GM12878 (cell line): ENCODE data around the gene HINT2. TPM values are rescaled to one million over a fixed set of nuclear protein-coding genes. Genes with fewer than 3 reads are reported as not detected.

Experiments
- ATAC-seq: fragments of 200-7000 bp; cut with Tn5 transposase; 3 replicates; pipeline ENCODE4 v1.9.1; 2020; ENCODE audit warnings: mild to moderate bottlenecking, moderate library complexity
- BruUV-seq: library from RNA; stranded (reverse); fragments of 400-500 nt; replicated peaks from 2 replicates; lab custom pipeline; 2021; lab: Mats Ljungman, UMichigan
- CTCF ChIA-PET: fragments of 300-600 bp; sonication (Branson Sonifier 250); formaldehyde crosslinking; extraction: SDS; loops from one replicate; lab custom pipeline; 2021; ENCODE audit warnings: inconsistent platforms; lab: Yijun Ruan, JAX
- POLR2A ChIA-PET: fragments of 350-600 bp; formaldehyde crosslinking; extraction: SDS; loops from one replicate; lab custom pipeline; 2021; ENCODE audit warnings: inconsistent platforms; lab: Charles Lee
- RAD21 ChIA-PET: fragments of 300-600 bp; sonication (Branson Sonifier 250); formaldehyde crosslinking; loops from one replicate; lab custom pipeline; 2023; ENCODE audit warnings: antibody characterized with exemption; ENCODE audit not compliant: unreplicated experiment; lab: Charles Lee
- SMC1A ChIA-PET: fragments of 300-600 bp; sonication (Branson Sonifier 250); formaldehyde crosslinking; loops from one replicate; lab custom pipeline; 2023; ENCODE audit not compliant: unreplicated experiment, uncharacterized antibody; lab: Charles Lee
- DNase-seq: peaks from one replicate; pipeline ENCODE4 v3.0.0-alpha.2; 2011; ENCODE audit warnings: low read depth, low spot score
- FAIRE-seq: peaks from 3 replicates; lab custom pipeline; 2011; peaks lifted over from hg19 to GRCh38; lab: Jason Lieb, UNC
- H2AFZ ChIP-seq: 2 replicates; pipeline ENCODE4 v1.6.0; 2011; ENCODE audit warnings: low read depth, low read length, control low read depth; ENCODE audit not compliant: control insufficient read depth
- H3K27ac ChIP-seq: 2 replicates; pipeline ENCODE4 v1.5.1; 2011; ENCODE audit warnings: control low read depth; ENCODE audit not compliant: control insufficient read depth, insufficient read depth
- H3K27me3 ChIP-seq, 2 experiments: replicated peaks in 1 of 2; 2 replicates each; pipeline versions ENCODE4 v1.6.0 to v1.6.1; 2011; ENCODE audit warnings: low read length in 1 of 2; ENCODE audit not compliant: control insufficient read depth in 2 of 2, insufficient read depth in 2 of 2
- H3K36me3 ChIP-seq, 2 experiments: 2 replicates each; pipeline ENCODE4 v1.5.1; 2011; ENCODE audit warnings: low read length in 1 of 2; ENCODE audit not compliant: control insufficient read depth in 2 of 2, insufficient read depth in 2 of 2
- H3K4me1 ChIP-seq: 2 replicates; pipeline ENCODE4 v1.6.1; 2011; ENCODE audit warnings: mild to moderate bottlenecking, low read length, moderate library complexity, mixed read lengths; ENCODE audit not compliant: control insufficient read depth, insufficient read depth
- H3K4me2 ChIP-seq: 2 replicates; pipeline ENCODE4 v1.6.0; 2011; ENCODE audit warnings: control low read depth; ENCODE audit not compliant: control insufficient read depth, insufficient read depth
- H3K4me3 ChIP-seq: fragments of 200-600 bp; sonication (generic); 2 replicates; pipeline ENCODE4 v1.5.1; 2016
- H3K79me2 ChIP-seq: 2 replicates; pipeline ENCODE4 v1.6.0; 2011; ENCODE audit warnings: low read length; ENCODE audit not compliant: control insufficient read depth, insufficient read depth
- H3K9ac ChIP-seq: 2 replicates; pipeline ENCODE4 v1.8.0; 2011; ENCODE audit warnings: low read length, control low read depth, mixed read lengths; ENCODE audit not compliant: control insufficient read depth, insufficient read depth
- H3K9me3 ChIP-seq: replicated peaks from 3 replicates; pipeline ENCODE4 v1.5.1; 2011; ENCODE audit warnings: mild to moderate bottlenecking, low read length; ENCODE audit not compliant: control insufficient read depth, insufficient read depth
- H4K20me1 ChIP-seq: 2 replicates; pipeline ENCODE4 v1.6.0; 2011; ENCODE audit not compliant: control insufficient read depth, insufficient read depth
- E2F8 ChIP-seq: fragments of 450-650 bp; IDR thresholded peaks from 2 replicates; pipeline ENCODE4 v1.6.1; 2018; ENCODE audit warnings: mild to moderate bottlenecking, low read depth, moderate library complexity; ENCODE audit not compliant: partially characterized antibody
- IKZF1 ChIP-seq: fragments of 450-650 bp; conservative IDR thresholded peaks from 2 replicates; pipeline ENCODE4 v1.6.1; 2017; ENCODE audit warnings: antibody characterized with exemption, mild to moderate bottlenecking
- NFYB ChIP-seq: IDR thresholded peaks from 2 replicates; pipeline ENCODE4 v1.6.1; 2011; ENCODE audit warnings: low read depth, mild to moderate bottlenecking, low read length, improper control_type of control experiment, moderate library complexity; ENCODE audit not compliant: insufficient read depth
- NRF1 ChIP-seq: conservative IDR thresholded peaks from 2 replicates; pipeline ENCODE4 v1.6.1; 2011; ENCODE audit warnings: mild to moderate bottlenecking, low read depth, low read length, improper control_type of control experiment
- RCOR1 ChIP-seq: conservative IDR thresholded peaks from 2 replicates; pipeline ENCODE4 v1.6.1; 2012; ENCODE audit warnings: low read depth, low read length, improper control_type of control experiment
- WGBS: methylation state at CpG from one replicate; pipeline ENCODE4 v1.1.6; 2016; ENCODE audit warnings: low lambda C conversion rate; ENCODE audit not compliant: insufficient replicate concordance, insufficient coverage; ENCODE audit errors: missing lambda C conversion rate; 5-methylcytosine and 5-hydroxymethylcytosine counted together
- in situ Hi-C: fragments of 300-500 bp; cut with MboI; formaldehyde crosslinking; loops from 9 replicates; pipeline ENCODE4 v1.14.3; 2018; ENCODE audit warnings: mixed read lengths
- intact Hi-C: fragments of 100-400 bp; cut with micrococcal nuclease; formaldehyde crosslinking; loops from one replicate; pipeline ENCODE4 v1.14.2; 2022; ENCODE audit not compliant: unreplicated experiment
- polyA plus RNA-seq, 11 experiments: library from polyadenylated mRNA; depleted of rRNA in 4 of 11; unstranded in 6 of 11; stranded (reverse) in 5 of 11; fragments of >200 nt; fragmentation: Nextera tagmentation in 4 of 11; fragmentation: Illumina TruSeq in 1 of 11; extraction: Ambion mirVana in 4 of 11; extraction: Trizol in 1 of 11; gene quantifications; 1 replicate in 1 of 11; 2 replicates in 10 of 11; pipeline versions ENCODE4 v1.2.1 to v1.2.3, GENCODE V29; 2011 to 2016; ENCODE audit warnings: inconsistent platforms in 2 of 11, missing spikeins in 2 of 11, low read depth in 1 of 11
- small RNA-seq: library from RNA; depleted of rRNA; stranded (forward); fragments of <200 nt; gene quantifications from one replicate; pipeline ENCODE3, GENCODE V24; 2014
- total RNA-seq, 4 experiments: library from RNA; depleted of rRNA in 3 of 4; stranded (reverse); fragments of >200 nt in 3 of 4; fragmentation: Illumina TruSeq in 1 of 4; extraction: Trizol in 1 of 4; gene quantifications; 2 replicates each; pipeline versions ENCODE4 v1.2.1 to v1.2.3, GENCODE V29; 2013 to 2021

HINT2 gene
- total and polyA plus RNA-seq, 10 of the 15 experiments (the other 5 are each of a cell fraction or from before 2014, with no cell fraction given) = 12.1 to 144 (median 51.7) TPM

DNA sequence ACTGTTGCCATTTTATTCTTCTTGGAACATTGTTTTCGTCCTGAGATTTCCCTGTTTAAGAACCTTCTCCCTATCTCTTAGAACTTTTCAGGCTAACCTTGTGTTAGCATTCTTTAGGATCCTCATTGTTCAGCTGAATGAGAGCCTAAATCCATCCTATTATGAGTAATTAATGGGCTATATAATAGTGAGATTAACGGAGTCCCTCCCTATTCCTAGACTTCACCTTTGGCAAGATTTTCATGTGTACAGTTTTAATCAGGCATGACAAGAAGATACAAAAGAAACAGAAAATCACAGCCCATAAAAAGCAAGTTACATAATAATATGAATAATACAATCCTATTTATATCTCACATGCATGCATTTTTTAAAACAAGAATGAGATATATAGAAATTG, 51.7 kb downstream of the HINT2 start:
- H3K4me3 ChIP-seq = no peak overlapping the region

More for the DNA sequence above, 51.7 kb downstream of the HINT2 start:
- TF ChIP-seq NRF1 (no peak), IKZF1 (no peak), NFYB (no peak), RCOR1 (no peak), E2F8 (no peak)
- in situ Hi-C loops (no loop called here), intact Hi-C loops (no loop called here)
- H3K9ac ChIP-seq = no peak overlapping the region
- no peaks in the 10 kb centered on the region for H3K36me3 ChIP-seq
- no peak overlapping the region for H3K4me2 ChIP-seq
- ChIA-PET RAD21 (interaction anchor here (1.3 kb wide), 1 partner anchor 63 kb away, joined by 3 read pairs; no protein-coding TSS in a partner anchor), SMC1A (interaction anchor here (1.1 to 2.0 kb wide), 5 partner anchors 8 to 19 kb away, joined by 3 to 7 read pairs (median 4); no protein-coding TSS in a partner anchor), CTCF (interaction anchor here (0.7 to 1.4 kb wide), 6 partner anchors 11 to 1736 kb away, joined by 3 to 5 read pairs (median 4); no protein-coding TSS in a partner anchor), POLR2A (interaction anchor here (0.6 to 0.9 kb wide), 4 partner anchors 14 to 294 kb away, joined by 3 to 4 read pairs (median 4); no protein-coding TSS in a partner anchor)
- ATAC-seq (no peak), DNase-seq (no peak), FAIRE-seq (no peak)
- no peak overlapping the region for H3K27ac ChIP-seq
- no peak overlapping the region for H2AFZ ChIP-seq
- no peaks in the 10 kb centered on the region for H3K27me3 ChIP-seq
- BruUV-seq = no TSS peak
- H3K9me3 ChIP-seq = no peaks in the 10 kb centered on the region
- H3K79me2 ChIP-seq = peaks cover 25% of the 10 kb centered on the region
- H4K20me1 ChIP-seq = no peaks in the 10 kb centered on the region
- 96% methylated on average over 2 of the region's 2 CpGs for WGBS
- H3K4me1 ChIP-seq = peaks cover 18% of the 10 kb centered on the region

Small RNA genes lying within 50 kb of the gene (small RNA-seq; reads per million reads assigned to genes)
- gene HINT2 = 0.12 reads per million

Other genes with a start within 250 kb of the HINT2 start
Only the 7 nearest of the 22 such genes appear.
- gene RGP1, start 65.8 kb downstream of the HINT2 start, total RNA-seq (2014; rRNA removed) = 7.6 and 8.3 TPM in 2 replicates
- 7.1 and 7.3 TPM in 2 replicates for gene RGP1, start 65.8 kb downstream of the HINT2 start, total RNA-seq (2014; rRNA removed; fragmentation: Illumina TruSeq; extraction: Trizol)
- 13.7 and 14.9 TPM in 2 replicates for gene RGP1, start 65.8 kb downstream of the HINT2 start, total RNA-seq (2021)
- 11.5 and 13.7 TPM in 2 replicates for gene RGP1, start 65.8 kb downstream of the HINT2 start, polyA plus RNA-seq (2011; rRNA removed)
- gene RGP1, start 65.8 kb downstream of the HINT2 start, polyA plus RNA-seq (2014; fragmentation: Illumina TruSeq; extraction: Trizol) = 8.0 and 8.8 TPM in 2 replicates
- gene RGP1, start 65.8 kb downstream of the HINT2 start, polyA plus RNA-seq (2014; fragmentation: Nextera tagmentation; extraction: Ambion mirVana) = under 1 TPM; 0.44 to 0.89 TPM
- gene RGP1, start 65.8 kb downstream of the HINT2 start, polyA plus RNA-seq (2014; rRNA removed) = 8.2 and 8.4 TPM in 2 replicates
- 1 to 10 TPM; 3.4 to 3.6 TPM for gene RGP1, start 65.8 kb downstream of the HINT2 start, polyA plus RNA-seq (2016; fragmentation: Nextera tagmentation; extraction: Ambion mirVana)
- gene MSMP, start 60.8 kb downstream of the HINT2 start, total RNA-seq (2014; rRNA removed) = not detected in 2 replicates
- gene MSMP, start 60.8 kb downstream of the HINT2 start, total RNA-seq (2014; rRNA removed; fragmentation: Illumina TruSeq; extraction: Trizol) = not detected in 2 replicates
- 1.1 and 2.4 TPM in 2 replicates for gene MSMP, start 60.8 kb downstream of the HINT2 start, total RNA-seq (2021)
- gene MSMP, start 60.8 kb downstream of the HINT2 start, polyA plus RNA-seq (2011; rRNA removed) = not detected in 2 replicates
- 0.47 TPM in 1 of 2 replicates, not detected in the other for gene MSMP, start 60.8 kb downstream of the HINT2 start, polyA plus RNA-seq (2014; fragmentation: Illumina TruSeq; extraction: Trizol)
- under 1 TPM; 0.33 to 0.90 TPM for gene MSMP, start 60.8 kb downstream of the HINT2 start, polyA plus RNA-seq (2014; fragmentation: Nextera tagmentation; extraction: Ambion mirVana)
- not detected in 2 replicates for gene MSMP, start 60.8 kb downstream of the HINT2 start, polyA plus RNA-seq (2014; rRNA removed)
- 1 to 10 TPM in 1 of 2 experiments, under 1 TPM in 1; 0.82 to 1.5 TPM for gene MSMP, start 60.8 kb downstream of the HINT2 start, polyA plus RNA-seq (2016; fragmentation: Nextera tagmentation; extraction: Ambion mirVana)
- gene NPR2, start 23.5 kb downstream of the HINT2 start, total RNA-seq (2014; rRNA removed) = 4.1 and 4.3 TPM in 2 replicates
- 4.2 and 5.2 TPM in 2 replicates for gene NPR2, start 23.5 kb downstream of the HINT2 start, total RNA-seq (2014; rRNA removed; fragmentation: Illumina TruSeq; extraction: Trizol)
- 7.4 and 8.6 TPM in 2 replicates for gene NPR2, start 23.5 kb downstream of the HINT2 start, total RNA-seq (2021)
- 18.0 and 20.9 TPM in 2 replicates for gene NPR2, start 23.5 kb downstream of the HINT2 start, polyA plus RNA-seq (2011; rRNA removed)
- 7.7 and 9.2 TPM in 2 replicates for gene NPR2, start 23.5 kb downstream of the HINT2 start, polyA plus RNA-seq (2014; fragmentation: Illumina TruSeq; extraction: Trizol)
- 1 to 10 TPM; 6.7 to 7.1 TPM for gene NPR2, start 23.5 kb downstream of the HINT2 start, polyA plus RNA-seq (2014; fragmentation: Nextera tagmentation; extraction: Ambion mirVana)
- gene NPR2, start 23.5 kb downstream of the HINT2 start, polyA plus RNA-seq (2014; rRNA removed) = 7.0 and 8.5 TPM in 2 replicates
- gene NPR2, start 23.5 kb downstream of the HINT2 start, polyA plus RNA-seq (2016; fragmentation: Nextera tagmentation; extraction: Ambion mirVana) = 1 to 10 TPM; 2.0 to 2.4 TPM
- 1.1 and 1.3 TPM in 2 replicates for gene SPAG8, start 2.8 kb downstream of the HINT2 start, total RNA-seq (2014; rRNA removed)
- 0.28 and 0.72 TPM in 2 replicates for gene SPAG8, start 2.8 kb downstream of the HINT2 start, total RNA-seq (2014; rRNA removed; fragmentation: Illumina TruSeq; extraction: Trizol)
- gene SPAG8, start 2.8 kb downstream of the HINT2 start, total RNA-seq (2021) = 0.72 and 0.98 TPM in 2 replicates
- 0.86 and 0.95 TPM in 2 replicates for gene SPAG8, start 2.8 kb downstream of the HINT2 start, polyA plus RNA-seq (2011; rRNA removed)
- gene SPAG8, start 2.8 kb downstream of the HINT2 start, polyA plus RNA-seq (2014; fragmentation: Illumina TruSeq; extraction: Trizol) = 0.47 and 1.4 TPM in 2 replicates
- under 1 TPM; 0.40 to 0.55 TPM for gene SPAG8, start 2.8 kb downstream of the HINT2 start, polyA plus RNA-seq (2014; fragmentation: Nextera tagmentation; extraction: Ambion mirVana)
- gene SPAG8, start 2.8 kb downstream of the HINT2 start, polyA plus RNA-seq (2014; rRNA removed) = 0.65 and 1.2 TPM in 2 replicates
- under 1 TPM; 0.77 to 0.91 TPM for gene SPAG8, start 2.8 kb downstream of the HINT2 start, polyA plus RNA-seq (2016; fragmentation: Nextera tagmentation; extraction: Ambion mirVana)
- not detected in 2 replicates for gene FAM221B, start 13.7 kb upstream of the HINT2 start, total RNA-seq (2014; rRNA removed)
- not detected in 2 replicates for gene FAM221B, start 13.7 kb upstream of the HINT2 start, total RNA-seq (2014; rRNA removed; fragmentation: Illumina TruSeq; extraction: Trizol)
- not detected in 2 replicates for gene FAM221B, start 13.7 kb upstream of the HINT2 start, total RNA-seq (2021)
- gene FAM221B, start 13.7 kb upstream of the HINT2 start, polyA plus RNA-seq (2011; rRNA removed) = 0.07 TPM in 1 of 2 replicates, not detected in the other
- gene FAM221B, start 13.7 kb upstream of the HINT2 start, polyA plus RNA-seq (2014; fragmentation: Illumina TruSeq; extraction: Trizol) = not detected in 2 replicates
- gene FAM221B, start 13.7 kb upstream of the HINT2 start, polyA plus RNA-seq (2014; fragmentation: Nextera tagmentation; extraction: Ambion mirVana) = under 1 TPM in 1 of 2 experiments, not detected in 1; 0.02 TPM
- 0.03 TPM in 1 of 2 replicates, not detected in the other for gene FAM221B, start 13.7 kb upstream of the HINT2 start, polyA plus RNA-seq (2014; rRNA removed)
- gene FAM221B, start 13.7 kb upstream of the HINT2 start, polyA plus RNA-seq (2016; fragmentation: Nextera tagmentation; extraction: Ambion mirVana) = under 1 TPM; 0.04 to 0.12 TPM
- 2.0 and 2.3 TPM in 2 replicates for gene TMEM8B, start 14.2 kb upstream of the HINT2 start, total RNA-seq (2014; rRNA removed)
- gene TMEM8B, start 14.2 kb upstream of the HINT2 start, total RNA-seq (2014; rRNA removed; fragmentation: Illumina TruSeq; extraction: Trizol) = 0.58 and 1.0 TPM in 2 replicates
- 7.4 and 7.6 TPM in 2 replicates for gene TMEM8B, start 14.2 kb upstream of the HINT2 start, total RNA-seq (2021)
- gene TMEM8B, start 14.2 kb upstream of the HINT2 start, polyA plus RNA-seq (2011; rRNA removed) = 2.0 and 3.7 TPM in 2 replicates
- gene TMEM8B, start 14.2 kb upstream of the HINT2 start, polyA plus RNA-seq (2014; fragmentation: Illumina TruSeq; extraction: Trizol) = 0.93 and 2.0 TPM in 2 replicates
- under 1 TPM; 0.19 to 0.71 TPM for gene TMEM8B, start 14.2 kb upstream of the HINT2 start, polyA plus RNA-seq (2014; fragmentation: Nextera tagmentation; extraction: Ambion mirVana)
- 4.8 and 5.4 TPM in 2 replicates for gene TMEM8B, start 14.2 kb upstream of the HINT2 start, polyA plus RNA-seq (2014; rRNA removed)
- 1 to 10 TPM; 2.7 to 4.3 TPM for gene TMEM8B, start 14.2 kb upstream of the HINT2 start, polyA plus RNA-seq (2016; fragmentation: Nextera tagmentation; extraction: Ambion mirVana)
- not detected in 2 replicates for gene OR13J1, start 55.4 kb upstream of the HINT2 start, total RNA-seq (2014; rRNA removed)
- gene OR13J1, start 55.4 kb upstream of the HINT2 start, total RNA-seq (2014; rRNA removed; fragmentation: Illumina TruSeq; extraction: Trizol) = not detected in 2 replicates
- not detected in 2 replicates for gene OR13J1, start 55.4 kb upstream of the HINT2 start, total RNA-seq (2021)
- not detected in 2 replicates for gene OR13J1, start 55.4 kb upstream of the HINT2 start, polyA plus RNA-seq (2011; rRNA removed)
- not detected in 2 replicates for gene OR13J1, start 55.4 kb upstream of the HINT2 start, polyA plus RNA-seq (2014; fragmentation: Illumina TruSeq; extraction: Trizol)
- gene OR13J1, start 55.4 kb upstream of the HINT2 start, polyA plus RNA-seq (2014; fragmentation: Nextera tagmentation; extraction: Ambion mirVana) = not detected
- gene OR13J1, start 55.4 kb upstream of the HINT2 start, polyA plus RNA-seq (2014; rRNA removed) = not detected in 2 replicates
- gene OR13J1, start 55.4 kb upstream of the HINT2 start, polyA plus RNA-seq (2016; fragmentation: Nextera tagmentation; extraction: Ambion mirVana) = not detected